ENCODE measurements around the gene PRELID2. TPM values are rescaled to one million over a fixed set of nuclear protein-coding genes. Genes with fewer than 3 reads are reported as not detected.

Gene PRELID2
- total RNA-seq, 4 donors from 2014 or later: 13.6 to 19.8 (median 17.3) TPM

GRCh38 chr5:145752947-145753346, 82.2 kb downstream of the PRELID2 start:
- Histone ChIP-seq H3K27ac (no peak overlapping the region), H3K4me1 (no peaks in the 10 kb centered on the region), H3K36me3 (peaks cover 0 to 6% of the 10 kb centered on the region in 2 donors), H3K4me3 (no peak overlapping the region), H3K27me3 (no peaks in the 10 kb centered on the region), H3K9me3 (peaks cover 0 to 19% (median 0%) of the 10 kb centered on the region in 3 donors)
- no peak for ATAC-seq
- TF ChIP-seq POLR2AphosphoS5 (IDR thresholded peaks at IDR 0.05) (no peak), POLR2A (IDR thresholded peaks at IDR 0.05) (no peak), EP300 (IDR thresholded peaks at IDR 0.05) (no peak), CTCF (IDR thresholded peaks at IDR 0.05) (no peak)
- WGBS, 2 donors (ENCODE audit: low coverage in 1 of 2): 24 to 37% methylated on average over 4 to 5 of the region's 5 CpGs

GRCh38 chr5:145752534-145752933, 82.6 kb downstream of the PRELID2 start:
- no peak for TF ChIP-seq POLR2A (IDR thresholded peaks at IDR 0.05)
- TF ChIP-seq CTCF (IDR thresholded peaks at IDR 0.05): no peak
- TF ChIP-seq EP300 (IDR thresholded peaks at IDR 0.05): no peak
- no peak for TF ChIP-seq POLR2AphosphoS5 (IDR thresholded peaks at IDR 0.05)

GRCh38 chr5:145750199-145750598, 84.9 kb downstream of the PRELID2 start:
- Histone ChIP-seq H3K4me1 (no peaks in the 10 kb centered on the region), H3K36me3 (no peaks in the 10 kb centered on the region), H3K27me3 (no peaks in the 10 kb centered on the region), H3K27ac (no peak overlapping the region), H3K9me3 (peaks cover 0 to 20% (median 0%) of the 10 kb centered on the region in 3 donors), H3K4me3 (no peak overlapping the region)
- TF ChIP-seq CTCF (IDR thresholded peaks at IDR 0.05) (no peak), POLR2AphosphoS5 (IDR thresholded peaks at IDR 0.05) (peak; percentile 19), POLR2A (IDR thresholded peaks at IDR 0.05) (no peak), EP300 (IDR thresholded peaks at IDR 0.05) (no peak)
- peak; percentile 81 for ATAC-seq

More at GRCh38 chr5:145752534-145752933, 82.6 kb downstream of the PRELID2 start:
- whole genome bisulfite sequencing, 2 donors (ENCODE audit: low coverage in 1 of 2): 77 to 96% methylated on average over 2 of the region's 2 CpGs
- H3K9me3 ChIP-seq: peaks cover 0 to 20% (median 0%) of the 10 kb centered on the region in 3 donors
- no peaks in the 10 kb centered on the region for H3K27me3 ChIP-seq
- no peak overlapping the region for H3K27ac ChIP-seq
- no peak for ATAC-seq
- H3K4me1 ChIP-seq: no peaks in the 10 kb centered on the region
- H3K4me3 ChIP-seq: no peak overlapping the region
- peaks cover 0 to 6% of the 10 kb centered on the region in 2 donors for H3K36me3 ChIP-seq

GRCh38 chr5:145743396-145744061, 91.6 kb downstream of the PRELID2 start:
- no peaks in the 10 kb centered on the region for H3K27me3 ChIP-seq
- H3K9me3 ChIP-seq: peaks cover 0 to 11% (median 0%) of the 10 kb centered on the region in 3 donors
- WGBS, 2 donors (ENCODE audit: low coverage in 1 of 2): 100% methylated on average over 1 of the region's 14 CpGs; no CpG with 5 or more reads in 1 of the 2 donors
- H3K36me3 ChIP-seq: no peaks in the 10 kb centered on the region
- no peak for ATAC-seq
- H3K27ac ChIP-seq: no peak overlapping the region
- no peaks in the 10 kb centered on the region for H3K4me1 ChIP-seq
- TF ChIP-seq POLR2A (IDR thresholded peaks at IDR 0.05) (no peak), CTCF (IDR thresholded peaks at IDR 0.05) (no peak), EP300 (IDR thresholded peaks at IDR 0.05) (no peak), POLR2AphosphoS5 (IDR thresholded peaks at IDR 0.05) (no peak)
- no peak overlapping the region for H3K4me3 ChIP-seq

GRCh38 chr5:145739843-145740242, 95.3 kb downstream of the PRELID2 start:
- TF ChIP-seq POLR2AphosphoS5 (IDR thresholded peaks at IDR 0.05) (no peak), CTCF (IDR thresholded peaks at IDR 0.05) (no peak), POLR2A (IDR thresholded peaks at IDR 0.05) (no peak), EP300 (IDR thresholded peaks at IDR 0.05) (no peak)
- H3K9me3 ChIP-seq: peaks cover 0 to 5% (median 0%) of the 10 kb centered on the region in 3 donors

More at GRCh38 chr5:145739843-145740242, 95.3 kb downstream of the PRELID2 start:
- H3K4me1 ChIP-seq: no peaks in the 10 kb centered on the region
- ATAC-seq: no peak
- H3K4me3 ChIP-seq: no peak overlapping the region
- H3K27ac ChIP-seq: no peak overlapping the region
- H3K36me3 ChIP-seq: peaks cover 0 to 5% of the 10 kb centered on the region in 2 donors
- no peaks in the 10 kb centered on the region for H3K27me3 ChIP-seq

Data from gastroesophageal sphincter (tissue), 4 donors.